Adrenal gland (tissue), 5 donors: ENCODE measurements around the gene PSENEN.
"Not testable (repeated sequence)": the region's sequence is repeated elsewhere in the genome, so short reads cannot be mapped to it uniquely, and the experiment has no call there.

Source experiments
- POLR2A ChIP-seq, 2 donors: fragments of 450-650 bp; IDR thresholded peaks; one replicate each; pipeline ENCODE4 v1.6.1; 2017; ENCODE audit warnings: antibody characterized with exemption in 2 of 2, mild to moderate bottlenecking in 2 of 2, moderate library complexity in 1 of 2
- TF ChIP-seq, protein P1 (sequence below), 6 experiments: fragments of 450-650 bp in 4 of 6; fragments of 200-600 bp in 2 of 6; sonication (generic) in 1 of 6; IDR thresholded peaks; 1 replicate in 5 of 6; 2 replicates in 1 of 6; pipeline versions ENCODE4 v1.5.1 to v1.8.0; 2016 to 2021; ENCODE audit warnings: antibody characterized with exemption in 6 of 6, mild to moderate bottlenecking in 2 of 6, moderate library complexity in 1 of 6
- donor health status: DM: no; HTN: no; CAD: no.

DNA sequence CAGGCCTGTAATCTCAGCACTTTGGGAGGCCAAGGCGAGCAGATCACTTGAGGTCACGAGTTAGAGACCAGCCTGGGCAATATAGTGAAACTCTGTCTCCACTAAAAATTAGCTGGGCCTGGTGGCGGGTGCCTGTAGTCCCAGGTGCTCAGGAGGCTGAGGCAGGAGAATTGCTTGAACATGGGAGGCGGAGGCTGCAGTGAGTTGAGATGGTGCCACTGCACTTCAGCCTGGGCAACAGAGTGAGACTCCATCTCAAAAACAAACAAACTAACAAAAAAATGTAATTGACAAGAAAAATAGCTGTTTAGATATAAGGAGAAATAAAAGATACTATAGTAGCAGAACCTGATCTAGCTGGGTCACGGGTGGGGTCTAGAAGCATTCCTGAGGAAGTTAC is 26.9 kb downstream of the PSENEN start:
- TF ChIP-seq, protein P1, sequence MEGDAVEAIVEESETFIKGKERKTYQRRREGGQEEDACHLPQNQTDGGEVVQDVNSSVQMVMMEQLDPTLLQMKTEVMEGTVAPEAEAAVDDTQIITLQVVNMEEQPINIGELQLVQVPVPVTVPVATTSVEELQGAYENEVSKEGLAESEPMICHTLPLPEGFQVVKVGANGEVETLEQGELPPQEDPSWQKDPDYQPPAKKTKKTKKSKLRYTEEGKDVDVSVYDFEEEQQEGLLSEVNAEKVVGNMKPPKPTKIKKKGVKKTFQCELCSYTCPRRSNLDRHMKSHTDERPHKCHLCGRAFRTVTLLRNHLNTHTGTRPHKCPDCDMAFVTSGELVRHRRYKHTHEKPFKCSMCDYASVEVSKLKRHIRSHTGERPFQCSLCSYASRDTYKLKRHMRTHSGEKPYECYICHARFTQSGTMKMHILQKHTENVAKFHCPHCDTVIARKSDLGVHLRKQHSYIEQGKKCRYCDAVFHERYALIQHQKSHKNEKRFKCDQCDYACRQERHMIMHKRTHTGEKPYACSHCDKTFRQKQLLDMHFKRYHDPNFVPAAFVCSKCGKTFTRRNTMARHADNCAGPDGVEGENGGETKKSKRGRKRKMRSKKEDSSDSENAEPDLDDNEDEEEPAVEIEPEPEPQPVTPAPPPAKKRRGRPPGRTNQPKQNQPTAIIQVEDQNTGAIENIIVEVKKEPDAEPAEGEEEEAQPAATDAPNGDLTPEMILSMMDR (IDR thresholded peaks at IDR 0.05) = not testable (repeated sequence)
- not testable (repeated sequence) for TF ChIP-seq POLR2A (IDR thresholded peaks at IDR 0.05)
